CD4-positive, alpha-beta T cell (primary cell): ENCODE results near the gene ADGRL3. TPM values are rescaled to one million over a fixed set of nuclear protein-coding genes. Genes with fewer than 3 reads are reported as not detected.

Experiments used
- ATAC-seq: fragments of 200-7000 bp; cut with Tn5 transposase; one replicate; pipeline ENCODE4 v1.10.0; 2022; ENCODE audit warnings: mild to moderate bottlenecking; ENCODE audit not compliant: poor library complexity
- CTCF ChIA-PET: fragments of 350-600 bp; sonication (Branson Sonifier 250); formaldehyde crosslinking; loops from one replicate; lab custom pipeline; 2021; ENCODE audit warnings: antibody characterized with exemption, inconsistent platforms; lab: Charles Lee
- POLR2A ChIA-PET: fragments of 350-600 bp; sonication (Branson Sonifier 250); formaldehyde crosslinking; loops from one replicate; lab custom pipeline; 2021; ENCODE audit warnings: antibody characterized with exemption, inconsistent platforms; lab: Charles Lee
- DNase-seq, 14 experiments: peaks; one replicate each; pipeline ENCODE4 v3.0.0-alpha.2; 2013 to 2020; ENCODE audit warnings: mixed read lengths in 2 of 14
- H3K27ac ChIP-seq, 2 donors: one replicate each; pipeline versions ENCODE4 v1.5.1 to v1.7.0; 2013; ENCODE audit warnings: low read length in 2 of 2, low read depth in 1 of 2, mild to moderate bottlenecking in 1 of 2
- H3K27me3 ChIP-seq, 2 experiments: 1 replicate in 1 of 2; 2 replicates in 1 of 2; pipeline versions ENCODE4 v1.6.1 to v1.7.0; 2013; ENCODE audit warnings: low read length in 2 of 2, control low read depth in 1 of 2, mild to moderate bottlenecking in 1 of 2, moderate library complexity in 1 of 2; ENCODE audit not compliant: insufficient read depth in 2 of 2, control insufficient read depth in 1 of 2
- H3K36me3 ChIP-seq: one replicate; pipeline ENCODE4 v1.6.1; 2013; ENCODE audit warnings: low read length, control low read depth; ENCODE audit not compliant: insufficient read depth
- H3K4me1 ChIP-seq: one replicate; pipeline ENCODE4 v1.6.1; 2013; ENCODE audit warnings: low read length, control low read depth; ENCODE audit not compliant: insufficient read depth
- H3K4me3 ChIP-seq: one replicate; pipeline ENCODE4 v1.5.1; 2013; ENCODE audit warnings: mild to moderate bottlenecking, low read length, moderate library complexity
- H3K9me3 ChIP-seq, 2 experiments: 1 replicate in 1 of 2; 2 replicates in 1 of 2; pipeline versions ENCODE4 v1.6.1 to v1.7.0; 2013; ENCODE audit warnings: low read length in 2 of 2, mild to moderate bottlenecking in 2 of 2, control low read depth in 1 of 2, moderate library complexity in 1 of 2; ENCODE audit not compliant: control insufficient read depth in 1 of 2, insufficient read depth in 1 of 2
- H3K27ac Mint-ChIP-seq: one replicate; pipeline ENCODE4 v1.8.0; 2020; ENCODE audit warnings: mixed read lengths
- H3K27me3 Mint-ChIP-seq: one replicate; pipeline ENCODE4 v1.8.0; 2021; ENCODE audit warnings: mixed read lengths
- H3K36me3 Mint-ChIP-seq: one replicate; pipeline ENCODE4 v1.8.0; 2021; ENCODE audit warnings: low read depth, mixed read lengths
- H3K4me1 Mint-ChIP-seq: one replicate; pipeline ENCODE4 v1.8.0; 2021; ENCODE audit warnings: low read depth, mixed read lengths
- H3K4me3 Mint-ChIP-seq: one replicate; pipeline ENCODE4 v1.8.0; 2020; ENCODE audit warnings: mild to moderate bottlenecking, mixed read lengths
- H3K9me3 Mint-ChIP-seq: one replicate; pipeline ENCODE4 v1.8.0; 2020; ENCODE audit warnings: mixed read lengths
- CTCF ChIP-seq: fragments of 200-600 bp; IDR thresholded peaks from one replicate; pipeline ENCODE4 v1.8.0; 2022; ENCODE audit warnings: antibody characterized with exemption, mild to moderate bottlenecking
- intact Hi-C, 2 experiments: fragments of 100-400 bp; cut with DNase I in 1 of 2; cut with micrococcal nuclease in 1 of 2; formaldehyde crosslinking; loops; one replicate each; pipeline versions ENCODE4 v1.15.1 to v1.9.0; 2023 to 2025; cut with DNase I, micrococcal nuclease
- total RNA-seq, 174 experiments: library from RNA in 2 of 174; stranded (reverse) in 2 of 174; gene quantifications; one replicate each; pipeline ENCODE4 v1.2.3 and lab custom pipeline; 2021 to 2026

Gene ADGRL3
- total RNA-seq, 2 experiments from 2014 or later: not detected

GRCh38 chr4:61342061-61342460 is 141.9 kb downstream of the ADGRL3 start:
- Histone ChIP-seq H3K9me3 (peaks cover 0 to 4% of the 10 kb centered on the region in 2 experiments), H3K4me1 (no peaks in the 10 kb centered on the region), H3K4me3 (no peak overlapping the region), H3K27me3 (no peaks in the 10 kb centered on the region), H3K36me3 (no peaks in the 10 kb centered on the region), H3K27ac (no peak overlapping the region)
- intact Hi-C loops: no loop called here
- H3K27me3 Mint-ChIP-seq: no peaks in the 10 kb centered on the region
- ATAC-seq (no peak), DNase-seq (no peak)
- peaks cover 2% of the 10 kb centered on the region for H3K9me3 Mint-ChIP-seq
- H3K27ac Mint-ChIP-seq: no peak overlapping the region
- no peak overlapping the region for H3K4me3 Mint-ChIP-seq
- no peaks in the 10 kb centered on the region for H3K4me1 Mint-ChIP-seq
- CTCF ChIA-PET: no interaction called here
- POLR2A ChIA-PET: no interaction called here
- TF ChIP-seq CTCF: no peak
- no peaks in the 10 kb centered on the region for H3K36me3 Mint-ChIP-seq

GRCh38 chr4:61350932-61351331 is 150.8 kb downstream of the ADGRL3 start:
- Mint-ChIP-seq H3K4me1 (no peaks in the 10 kb centered on the region), H3K9me3 (peaks cover 7% of the 10 kb centered on the region), H3K27me3 (no peaks in the 10 kb centered on the region), H3K4me3 (no peak overlapping the region), H3K36me3 (no peaks in the 10 kb centered on the region), H3K27ac (no peak overlapping the region)
- intact Hi-C loops: no loop called here
- Histone ChIP-seq H3K27ac (no peak overlapping the region), H3K9me3 (peaks cover 0 to 4% of the 10 kb centered on the region in 2 experiments), H3K27me3 (no peaks in the 10 kb centered on the region), H3K4me3 (no peak overlapping the region), H3K4me1 (no peaks in the 10 kb centered on the region), H3K36me3 (no peaks in the 10 kb centered on the region)
- ChIA-PET POLR2A (interaction anchor here (0.7 kb wide), 1 partner anchor 453 kb away, joined by 3 read pairs; no protein-coding TSS in a partner anchor), CTCF (no interaction called here)
- ATAC-seq (no peak), DNase-seq (no peak)
- no peak for TF ChIP-seq CTCF

GRCh38 chr4:61356696-61357095 is 156.6 kb downstream of the ADGRL3 start:
- H3K9me3 Mint-ChIP-seq: peaks cover 8% of the 10 kb centered on the region
- no peak for ATAC-seq
- H3K27ac ChIP-seq: no peak overlapping the region
- ChIA-PET POLR2A (no interaction called here), CTCF (no interaction called here)
- no peaks in the 10 kb centered on the region for H3K36me3 Mint-ChIP-seq
- TF ChIP-seq CTCF: no peak
- intact Hi-C loops: no loop called here
- H3K9me3 ChIP-seq: peaks cover 0 to 7% of the 10 kb centered on the region in 2 experiments
- no peak overlapping the region for H3K4me3 Mint-ChIP-seq
- no peak overlapping the region for H3K4me3 ChIP-seq
- no peaks in the 10 kb centered on the region for H3K27me3 ChIP-seq
- H3K4me1 ChIP-seq: no peaks in the 10 kb centered on the region
- no peaks in the 10 kb centered on the region for H3K4me1 Mint-ChIP-seq
- no peak for DNase-seq
- H3K36me3 ChIP-seq: no peaks in the 10 kb centered on the region
- no peaks in the 10 kb centered on the region for H3K27me3 Mint-ChIP-seq
- no peak overlapping the region for H3K27ac Mint-ChIP-seq
